SK-N-SH treated with all-trans-retinoic acid at 6 μM for 48 hours (cell line): ENCODE measurements around the gene BRD7.

ENCODE experiments used
- ARNTL ChIP-seq: fragments of 450-650 bp; formaldehyde crosslinking; IDR thresholded peaks from 2 replicates; pipeline ENCODE4 v1.5.0; 2020; ENCODE audit warnings: low read depth, mild to moderate bottlenecking, moderate library complexity, borderline replicate concordance
- CSDC2 ChIP-seq: fragments of 250-450 bp; sonication (Bioruptor Pico); IDR thresholded peaks from 2 replicates; pipeline ENCODE4 v1.5.0; 2020; ENCODE audit warnings: mild to moderate bottlenecking, moderate library complexity
- ESRRG ChIP-seq: fragments of 250-450 bp; sonication (Bioruptor Pico); IDR thresholded peaks from 2 replicates; pipeline ENCODE4 v1.6.1; 2021; ENCODE audit warnings: mild to moderate bottlenecking
- GLIS3 ChIP-seq: fragments of 250-450 bp; sonication (Bioruptor Pico); IDR thresholded peaks from 2 replicates; pipeline ENCODE4 v1.5.0; 2020; ENCODE audit warnings: mild to moderate bottlenecking, moderate library complexity
- PATZ1 ChIP-seq: fragments of 250-450 bp; sonication (Bioruptor Pico); IDR thresholded peaks from 2 replicates; pipeline ENCODE4 v1.8.0; 2020; ENCODE audit warnings: mild to moderate bottlenecking, moderate library complexity, borderline replicate concordance
- PPARA ChIP-seq: fragments of 250-450 bp; sonication (Bioruptor Pico); IDR thresholded peaks from 2 replicates; pipeline ENCODE4 v1.5.0; 2020; ENCODE audit warnings: mild to moderate bottlenecking, borderline replicate concordance
- RARB ChIP-seq: fragments of 250-450 bp; sonication (Bioruptor Pico); IDR thresholded peaks from 2 replicates; pipeline ENCODE4 v1.8.0; 2021; ENCODE audit warnings: mild to moderate bottlenecking, moderate library complexity
- SNAI2 ChIP-seq: fragments of 250-450 bp; sonication (Bioruptor Pico); IDR thresholded peaks from 2 replicates; pipeline ENCODE4 v1.5.0; 2020; ENCODE audit warnings: mild to moderate bottlenecking, moderate library complexity
- TSHZ2 ChIP-seq: fragments of 250-450 bp; sonication (Bioruptor Pico); IDR thresholded peaks from 2 replicates; pipeline ENCODE4 v1.5.0; 2020; ENCODE audit warnings: mild to moderate bottlenecking, moderate library complexity
- ZC3H10 ChIP-seq: fragments of 250-450 bp; sonication (Bioruptor Pico); IDR thresholded peaks from 2 replicates; pipeline ENCODE4 v1.5.1; 2021; ENCODE audit warnings: mild to moderate bottlenecking, moderate library complexity
- ZFP3 ChIP-seq: fragments of 250-450 bp; sonication (Bioruptor Pico); IDR thresholded peaks from 2 replicates; pipeline ENCODE4 v1.5.0; 2020; ENCODE audit warnings: mild to moderate bottlenecking, moderate library complexity
- ZNF70 ChIP-seq: fragments of 450-650 bp; formaldehyde crosslinking; IDR thresholded peaks from 2 replicates; pipeline ENCODE4 v1.5.0; 2020; ENCODE audit warnings: mild to moderate bottlenecking, moderate library complexity
- ZNF8 ChIP-seq: fragments of 450-650 bp; formaldehyde crosslinking; IDR thresholded peaks from 2 replicates; pipeline ENCODE4 v1.5.0; 2020; ENCODE audit warnings: mild to moderate bottlenecking, moderate library complexity

GRCh38 chr16:50386774-50387173 is 18.0 kb upstream of the BRD7 start:
- TF ChIP-seq PATZ1: no peak
- no peak for TF ChIP-seq ESRRG (CRISPR knock-in tag)
- TF ChIP-seq RARB (CRISPR knock-in tag): no peak
- TF ChIP-seq SNAI2 (CRISPR knock-in tag): no peak
- no peak for TF ChIP-seq ZFP3
- no peak for TF ChIP-seq ZC3H10 (CRISPR knock-in tag)
- no peak for TF ChIP-seq TSHZ2 (CRISPR knock-in tag)
- no peak for TF ChIP-seq PPARA (CRISPR knock-in tag)
- TF ChIP-seq ZNF8: no peak
- no peak for TF ChIP-seq ZNF70 (CRISPR knock-in tag)
- no peak for TF ChIP-seq CSDC2
- TF ChIP-seq GLIS3 (CRISPR knock-in tag): no peak
- no peak for TF ChIP-seq ARNTL (CRISPR knock-in tag)
